ENCODE measurements around the gene CD36.

CD36 gene

GRCh38 chr7:80705130-80705781 lies 66.8 kb downstream of the CD36 start:
- TF ChIP-seq, protein P1, sequence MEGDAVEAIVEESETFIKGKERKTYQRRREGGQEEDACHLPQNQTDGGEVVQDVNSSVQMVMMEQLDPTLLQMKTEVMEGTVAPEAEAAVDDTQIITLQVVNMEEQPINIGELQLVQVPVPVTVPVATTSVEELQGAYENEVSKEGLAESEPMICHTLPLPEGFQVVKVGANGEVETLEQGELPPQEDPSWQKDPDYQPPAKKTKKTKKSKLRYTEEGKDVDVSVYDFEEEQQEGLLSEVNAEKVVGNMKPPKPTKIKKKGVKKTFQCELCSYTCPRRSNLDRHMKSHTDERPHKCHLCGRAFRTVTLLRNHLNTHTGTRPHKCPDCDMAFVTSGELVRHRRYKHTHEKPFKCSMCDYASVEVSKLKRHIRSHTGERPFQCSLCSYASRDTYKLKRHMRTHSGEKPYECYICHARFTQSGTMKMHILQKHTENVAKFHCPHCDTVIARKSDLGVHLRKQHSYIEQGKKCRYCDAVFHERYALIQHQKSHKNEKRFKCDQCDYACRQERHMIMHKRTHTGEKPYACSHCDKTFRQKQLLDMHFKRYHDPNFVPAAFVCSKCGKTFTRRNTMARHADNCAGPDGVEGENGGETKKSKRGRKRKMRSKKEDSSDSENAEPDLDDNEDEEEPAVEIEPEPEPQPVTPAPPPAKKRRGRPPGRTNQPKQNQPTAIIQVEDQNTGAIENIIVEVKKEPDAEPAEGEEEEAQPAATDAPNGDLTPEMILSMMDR (IDR thresholded peaks at IDR 0.05; ENCODE audit: borderline replicate concordance, insufficient read depth, low read depth, low read length) = no peak
- H3K4me3 ChIP-seq (ENCODE audit: low read depth, low read length) = no peak overlapping the region

- H3K4me3 ChIP-seq (ENCODE audit: low read depth, low read length) = no peak overlapping the region
- TF ChIP-seq, protein P1 (IDR thresholded peaks at IDR 0.05; ENCODE audit: borderline replicate concordance, insufficient read depth, low read depth, low read length) = no peak
These were observed 68.9 kb downstream of the CD36 start for GRCh38 chr7:80707318-80707717.

GRCh38 chr7:80708123-80708522 lies 69.7 kb downstream of the CD36 start:
- TF ChIP-seq, protein P1 (IDR thresholded peaks at IDR 0.05; ENCODE audit: borderline replicate concordance, insufficient read depth, low read depth, low read length) = no peak
- H3K4me3 ChIP-seq (ENCODE audit: low read depth, low read length) = no peak overlapping the region

- TF ChIP-seq, protein P1 (IDR thresholded peaks at IDR 0.05; ENCODE audit: borderline replicate concordance, insufficient read depth, low read depth, low read length) = no peak
These were observed 73.1 kb downstream of the CD36 start for GRCh38 chr7:80711531-80711930.

DNA sequence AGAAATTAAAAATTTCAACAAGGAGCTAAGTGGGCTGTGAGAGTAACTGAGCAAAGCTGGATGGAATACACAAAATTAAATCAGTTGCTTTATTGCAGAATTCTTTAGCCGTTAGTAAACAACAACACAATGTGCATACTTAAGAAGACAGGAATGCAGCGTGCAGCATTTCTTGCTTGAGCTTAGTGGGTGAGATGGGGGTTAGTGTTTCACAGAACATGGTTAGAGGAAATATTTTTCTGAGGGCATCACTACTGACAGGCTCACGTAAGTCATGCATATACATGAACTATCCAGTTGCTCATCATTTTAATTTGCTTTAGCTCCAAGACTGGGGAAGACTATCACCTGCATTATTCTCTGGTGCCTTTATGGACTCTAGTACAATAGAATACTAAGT lies 80.8 kb downstream of the CD36 start:
- H3K4me3 ChIP-seq (ENCODE audit: low read depth, low read length) = no peak overlapping the region
- TF ChIP-seq, protein P1 (IDR thresholded peaks at IDR 0.05; ENCODE audit: borderline replicate concordance, insufficient read depth, low read depth, low read length) = no peak

More at GRCh38 chr7:80711531-80711930, 73.1 kb downstream of the CD36 start:
- no peak overlapping the region for H3K4me3 ChIP-seq (ENCODE audit: low read depth, low read length)

DNA sequence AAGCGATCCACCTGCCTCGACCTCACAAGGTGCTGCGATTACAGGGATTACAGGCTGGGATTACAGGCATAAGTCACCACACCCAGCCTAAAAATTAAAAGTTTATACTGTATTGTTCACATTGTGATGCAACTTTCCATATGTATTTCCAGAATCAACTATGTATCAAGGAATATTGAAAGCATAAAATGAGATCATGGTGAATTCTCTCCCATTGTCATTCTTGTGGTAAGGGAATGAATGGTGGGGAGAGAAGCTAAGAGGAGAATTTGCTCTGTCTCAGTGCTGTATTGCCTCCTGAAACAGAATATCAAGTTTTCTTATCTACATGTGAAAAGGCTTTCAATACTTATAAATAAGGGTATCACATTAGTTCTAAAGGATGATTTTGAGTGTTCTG lies 81.7 kb downstream of the CD36 start:
- TF ChIP-seq, protein P1 (IDR thresholded peaks at IDR 0.05; ENCODE audit: borderline replicate concordance, insufficient read depth, low read depth, low read length) = no peak
- no peak overlapping the region for H3K4me3 ChIP-seq (ENCODE audit: low read depth, low read length)

- TF ChIP-seq, protein P1 (IDR thresholded peaks at IDR 0.05; ENCODE audit: borderline replicate concordance, insufficient read depth, low read depth, low read length) = no peak
- H3K4me3 ChIP-seq (ENCODE audit: low read depth, low read length) = no peak overlapping the region
These were observed 83.6 kb downstream of the CD36 start for GRCh38 chr7:80721883-80722615.

All from GM12875 (cell line).